IgD-negative memory B cell (primary cell): ENCODE data around the gene RALA. TPM values are rescaled to one million over a fixed set of nuclear protein-coding genes. Genes with fewer than 3 reads are reported as not detected.

ENCODE experiments used
- H3K27ac Mint-ChIP-seq, 3 donors: one replicate each; pipeline ENCODE4 v1.8.0; 2020 to 2022; ENCODE audit warnings: mild to moderate bottlenecking in 3 of 3, mixed read lengths in 3 of 3, moderate library complexity in 1 of 3
- H3K27me3 Mint-ChIP-seq: one replicate; pipeline ENCODE4 v1.8.0; 2021; ENCODE audit warnings: mixed read lengths
- H3K36me3 Mint-ChIP-seq: one replicate; pipeline ENCODE4 v1.8.0; 2020; ENCODE audit warnings: mild to moderate bottlenecking, mixed read lengths
- H3K4me1 Mint-ChIP-seq, 3 donors: one replicate each; pipeline ENCODE4 v1.8.0; 2020 to 2022; ENCODE audit warnings: mixed read lengths in 3 of 3, mild to moderate bottlenecking in 1 of 3
- H3K4me3 Mint-ChIP-seq, 4 donors: one replicate each; pipeline ENCODE4 v1.8.0; 2020 to 2022; ENCODE audit warnings: mild to moderate bottlenecking in 4 of 4, mixed read lengths in 4 of 4, moderate library complexity in 3 of 4
- H3K9me3 Mint-ChIP-seq, 3 donors: one replicate each; pipeline ENCODE4 v1.8.0; 2020 to 2021; ENCODE audit warnings: mixed read lengths in 3 of 3, mild to moderate bottlenecking in 1 of 3
- polyA plus RNA-seq: library from polyadenylated mRNA; unstranded; fragments of 300-500 nt; fragmentation: Illumina TruSeq; gene quantifications from one replicate; pipeline ENCODE4 v1.2.3, GENCODE V29; 2021

The RALA gene
- polyA plus RNA-seq, 1 donor from 2014 or later = 36.0 TPM

GRCh38 chr7:39697483-39697882 is 74.1 kb downstream of the RALA start:
- no peaks in the 10 kb centered on the region for H3K4me1 Mint-ChIP-seq
- H3K27me3 Mint-ChIP-seq = no peaks in the 10 kb centered on the region
- no peak overlapping the region for H3K4me3 Mint-ChIP-seq
- no peak overlapping the region for H3K27ac Mint-ChIP-seq
- peaks cover 0 to 2% (median 0%) of the 10 kb centered on the region in 3 donors for H3K9me3 Mint-ChIP-seq
- peaks cover 5% of the 10 kb centered on the region for H3K36me3 Mint-ChIP-seq

DNA sequence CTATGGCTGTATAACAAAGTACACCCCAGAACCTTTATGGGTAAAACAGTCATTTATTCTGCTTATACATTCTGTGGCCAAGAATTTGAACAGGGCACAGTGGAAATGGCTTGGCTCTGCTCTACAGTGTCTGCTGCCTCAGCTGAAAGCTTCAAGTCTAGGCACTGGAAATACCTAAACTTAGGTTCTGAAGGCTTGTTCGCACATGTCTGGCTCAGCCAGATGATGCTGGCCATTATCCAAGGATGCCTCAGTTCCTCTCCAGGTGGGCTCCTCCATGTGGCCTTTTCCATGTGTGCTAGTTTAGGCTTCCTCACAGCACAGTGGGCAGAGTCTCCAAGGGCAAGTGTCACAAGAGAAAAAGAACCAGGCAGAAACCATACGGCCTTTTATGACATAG is 76.8 kb downstream of the RALA start:
- Mint-ChIP-seq H3K27ac (no peak overlapping the region), H3K36me3 (peaks cover 8% of the 10 kb centered on the region), H3K27me3 (no peaks in the 10 kb centered on the region), H3K4me1 (no peaks in the 10 kb centered on the region), H3K4me3 (no peak overlapping the region), H3K9me3 (no peaks in the 10 kb centered on the region)

- Mint-ChIP-seq H3K9me3 (no peaks in the 10 kb centered on the region), H3K27me3 (no peaks in the 10 kb centered on the region), H3K4me1 (no peaks in the 10 kb centered on the region), H3K4me3 (no peak overlapping the region), H3K36me3 (peaks cover 9% of the 10 kb centered on the region), H3K27ac (no peak overlapping the region)
Measured at GRCh38 chr7:39700932-39701331, 77.6 kb downstream of the RALA start.

DNA sequence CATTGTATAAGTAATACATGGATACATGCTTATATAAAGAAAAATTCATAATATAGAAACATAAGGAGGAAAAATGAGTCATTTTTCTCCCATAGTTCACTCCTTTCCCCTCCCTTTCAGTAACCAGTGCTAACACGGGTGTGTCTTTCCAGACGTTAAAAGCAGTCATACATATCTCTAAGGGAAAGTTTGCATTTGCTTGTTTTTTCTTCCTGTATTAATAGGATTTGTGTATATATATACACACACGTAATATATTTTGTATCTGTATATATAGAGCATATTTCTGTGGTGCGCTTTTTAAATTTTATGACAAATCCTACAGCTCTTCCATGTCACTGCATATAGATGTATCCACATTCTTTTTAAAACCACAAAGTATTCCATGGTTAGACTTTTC is 78.8 kb downstream of the RALA start:
- no peak overlapping the region for H3K4me3 Mint-ChIP-seq
- no peaks in the 10 kb centered on the region for H3K9me3 Mint-ChIP-seq
- H3K4me1 Mint-ChIP-seq = no peaks in the 10 kb centered on the region
- no peak overlapping the region for H3K27ac Mint-ChIP-seq
- no peaks in the 10 kb centered on the region for H3K27me3 Mint-ChIP-seq
- H3K36me3 Mint-ChIP-seq = peaks cover 13% of the 10 kb centered on the region

- Mint-ChIP-seq H3K36me3 (peaks cover 22% of the 10 kb centered on the region), H3K9me3 (no peaks in the 10 kb centered on the region), H3K4me3 (no peak overlapping the region), H3K27me3 (no peaks in the 10 kb centered on the region), H3K27ac (no peak overlapping the region), H3K4me1 (no peaks in the 10 kb centered on the region)
Measured at GRCh38 chr7:39703144-39703543, 79.8 kb downstream of the RALA start.

- H3K27me3 Mint-ChIP-seq = no peaks in the 10 kb centered on the region
- H3K4me1 Mint-ChIP-seq = no peaks in the 10 kb centered on the region
- peaks cover 8 to 13% (median 8%) of the 10 kb centered on the region in 3 donors for H3K9me3 Mint-ChIP-seq
- H3K27ac Mint-ChIP-seq = no peak overlapping the region
- H3K36me3 Mint-ChIP-seq = peaks cover 18% of the 10 kb centered on the region
- H3K4me3 Mint-ChIP-seq = no peak overlapping the region
Measured at GRCh38 chr7:39709029-39709428, 85.7 kb downstream of the RALA start.

DNA sequence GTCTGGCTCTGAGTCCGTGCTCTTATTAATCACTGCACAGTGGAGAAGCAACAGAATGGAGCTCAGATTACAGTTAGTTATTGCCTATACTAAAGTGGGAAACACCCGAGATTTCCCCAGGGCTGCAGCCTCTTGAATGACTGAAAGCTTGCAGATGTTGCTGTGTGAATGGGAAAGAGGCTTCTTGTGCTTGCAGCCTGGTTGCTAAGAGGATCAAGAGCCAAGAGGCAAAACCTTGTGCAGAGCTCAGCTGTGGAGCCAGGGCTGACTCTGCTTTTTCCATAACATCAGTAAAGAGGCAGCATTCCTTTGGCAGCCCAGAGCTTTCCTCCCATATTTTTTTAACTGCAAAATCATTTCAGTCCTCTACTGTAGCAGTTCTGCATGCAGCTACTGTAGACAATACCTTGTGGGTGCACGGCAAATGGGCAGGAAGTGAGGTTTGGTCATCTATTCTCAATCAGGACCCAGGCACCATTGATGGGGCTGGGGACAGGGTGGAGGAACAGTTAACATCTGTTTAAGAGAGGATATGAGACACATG is 86.5 kb downstream of the RALA start:
- H3K4me3 Mint-ChIP-seq = no peak overlapping the region
- H3K36me3 Mint-ChIP-seq = peaks cover 18% of the 10 kb centered on the region
- H3K27me3 Mint-ChIP-seq = no peaks in the 10 kb centered on the region
- H3K9me3 Mint-ChIP-seq = peaks cover 8 to 16% (median 10%) of the 10 kb centered on the region in 3 donors
- peak overlapping the region in 2 of 3 donors; percentile 16 to 33 for H3K27ac Mint-ChIP-seq
- H3K4me1 Mint-ChIP-seq = no peaks in the 10 kb centered on the region

GRCh38 chr7:39712751-39713150 is 89.4 kb downstream of the RALA start:
- Mint-ChIP-seq H3K4me3 (no peak overlapping the region), H3K27ac (no peak overlapping the region), H3K4me1 (no peaks in the 10 kb centered on the region), H3K9me3 (peaks cover 11 to 27% (median 18%) of the 10 kb centered on the region in 3 donors), H3K27me3 (no peaks in the 10 kb centered on the region), H3K36me3 (peaks cover 8% of the 10 kb centered on the region)

DNA sequence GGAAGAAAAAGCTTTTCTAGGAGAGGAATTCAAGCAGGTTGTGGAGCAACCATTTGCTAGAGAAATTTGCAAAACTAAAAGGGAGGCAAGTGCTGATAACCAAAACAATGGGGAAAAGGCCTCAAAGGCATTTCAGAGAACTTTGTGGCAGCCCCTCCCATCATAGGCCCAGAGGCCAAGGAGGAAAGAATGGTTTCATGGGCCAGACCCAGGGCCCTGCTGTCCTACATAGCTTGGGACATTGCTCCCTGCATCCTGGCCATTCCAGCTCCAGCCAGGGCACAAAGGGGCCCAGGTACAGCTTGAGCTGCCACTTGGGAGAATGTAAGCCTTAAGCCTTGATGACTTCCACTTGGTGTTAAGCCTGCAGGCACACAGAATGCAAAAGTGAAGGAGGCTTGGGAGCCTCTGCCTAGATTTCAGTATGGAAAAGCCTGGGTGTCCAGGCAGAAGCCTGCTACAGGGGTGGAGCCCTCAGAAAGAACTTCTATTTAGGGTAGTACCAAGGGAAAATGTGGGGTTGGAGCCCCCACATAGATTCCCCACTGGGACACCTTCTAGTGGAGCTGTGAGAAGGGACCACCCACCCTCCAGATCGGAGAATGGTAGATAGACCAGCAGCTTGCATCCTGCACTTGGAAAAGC is 91.2 kb downstream of the RALA start:
- Mint-ChIP-seq H3K4me3 (no peak overlapping the region), H3K36me3 (peaks cover 2% of the 10 kb centered on the region), H3K9me3 (peaks cover 11 to 27% (median 18%) of the 10 kb centered on the region in 3 donors), H3K27ac (no peak overlapping the region), H3K4me1 (no peaks in the 10 kb centered on the region), H3K27me3 (no peaks in the 10 kb centered on the region)

- peaks cover 1% of the 10 kb centered on the region for H3K36me3 Mint-ChIP-seq
- no peak overlapping the region for H3K4me3 Mint-ChIP-seq
- peaks cover under 1 to 4% (median 2%) of the 10 kb centered on the region in 3 donors for H3K9me3 Mint-ChIP-seq
- H3K27ac Mint-ChIP-seq = no peak overlapping the region
- no peaks in the 10 kb centered on the region for H3K4me1 Mint-ChIP-seq
- peaks cover 6% of the 10 kb centered on the region for H3K27me3 Mint-ChIP-seq
Measured at GRCh38 chr7:39720586-39720985, 97.2 kb downstream of the RALA start.

GRCh38 chr7:39721345-39721744 is 98.0 kb downstream of the RALA start:
- peaks cover 1% of the 10 kb centered on the region for H3K36me3 Mint-ChIP-seq
- no peak overlapping the region for H3K4me3 Mint-ChIP-seq
- peaks cover 6% of the 10 kb centered on the region for H3K27me3 Mint-ChIP-seq
- peaks cover 0 to 3% (median 0%) of the 10 kb centered on the region in 3 donors for H3K4me1 Mint-ChIP-seq
- no peak overlapping the region for H3K27ac Mint-ChIP-seq
- H3K9me3 Mint-ChIP-seq = no peaks in the 10 kb centered on the region

DNA sequence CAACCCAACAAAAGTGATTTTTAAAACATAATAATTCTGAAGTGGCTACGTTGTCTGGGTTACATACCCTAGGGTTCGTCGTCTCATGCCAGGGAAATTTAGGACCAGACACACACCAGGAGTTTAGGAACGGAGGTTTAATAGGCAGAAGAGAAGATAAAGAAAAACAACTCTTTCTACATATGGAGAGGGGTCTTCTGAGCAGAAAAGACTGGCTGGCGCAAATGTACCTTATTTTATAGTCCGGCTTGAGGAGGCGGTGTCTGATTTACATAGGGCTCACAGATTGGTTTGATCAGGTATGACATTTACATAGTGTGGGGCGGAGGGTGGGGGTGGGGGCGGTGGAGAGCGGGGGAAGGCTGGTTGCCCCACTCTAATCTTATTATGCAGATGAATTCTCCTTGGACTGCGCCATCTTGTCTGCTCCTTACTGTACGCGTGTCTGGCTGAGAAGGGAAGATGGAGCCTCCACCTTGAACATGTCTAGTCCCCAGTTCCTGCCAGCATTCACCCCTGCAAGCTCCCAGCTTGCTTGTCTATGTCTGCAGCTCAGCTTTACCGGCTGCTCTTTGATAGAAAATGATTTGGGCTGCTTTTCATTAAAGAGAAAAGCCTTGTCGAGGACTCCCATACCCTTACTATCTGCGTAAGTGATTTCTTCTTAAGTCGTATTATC is 98.7 kb downstream of the RALA start:
- peaks cover 6% of the 10 kb centered on the region for H3K27me3 Mint-ChIP-seq
- H3K4me1 Mint-ChIP-seq = peaks cover 0 to 3% (median 0%) of the 10 kb centered on the region in 3 donors
- no peak overlapping the region for H3K27ac Mint-ChIP-seq
- peaks cover 1% of the 10 kb centered on the region for H3K36me3 Mint-ChIP-seq
- no peak overlapping the region for H3K4me3 Mint-ChIP-seq
- no peaks in the 10 kb centered on the region for H3K9me3 Mint-ChIP-seq

DNA sequence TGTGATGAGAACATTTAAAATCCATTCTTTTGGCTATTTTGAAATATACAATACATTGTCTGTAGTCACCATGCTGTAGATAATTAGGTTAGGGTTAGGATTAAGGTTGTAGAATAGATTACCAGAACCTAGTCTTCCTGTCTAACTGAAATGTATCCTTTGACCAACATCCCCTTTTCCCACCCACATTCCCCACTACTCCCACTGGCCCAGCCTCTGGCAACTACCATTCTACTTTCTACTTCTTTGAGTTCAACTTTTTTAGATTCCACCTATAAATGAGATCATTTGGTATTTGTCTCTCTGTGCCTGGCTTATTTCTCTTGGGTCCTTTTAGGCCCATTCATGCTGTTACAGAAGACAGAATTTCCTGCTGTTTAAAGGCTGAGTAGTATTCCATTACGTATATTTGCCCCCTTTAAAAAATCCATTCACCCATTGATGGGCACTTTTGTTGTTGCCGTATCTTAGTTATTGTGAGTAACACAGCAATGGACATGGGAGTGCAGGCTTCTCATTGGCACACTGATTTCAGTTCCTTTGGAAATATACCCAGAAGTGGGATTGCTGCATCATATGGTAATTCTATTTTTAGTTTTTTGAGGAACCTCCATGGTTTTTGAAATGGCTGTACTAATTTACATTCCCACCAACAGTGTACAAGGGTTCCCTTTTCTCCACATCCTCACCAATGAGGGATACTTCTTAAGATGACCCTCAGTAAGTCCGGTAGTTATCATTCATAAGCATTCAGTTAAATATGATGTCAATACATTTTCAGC is 104.0 kb downstream of the RALA start:
- no peak overlapping the region for H3K4me3 Mint-ChIP-seq
- H3K9me3 Mint-ChIP-seq = no peaks in the 10 kb centered on the region
- peaks cover 0 to 10% (median 4%) of the 10 kb centered on the region in 3 donors for H3K4me1 Mint-ChIP-seq
- no peaks in the 10 kb centered on the region for H3K36me3 Mint-ChIP-seq
- H3K27ac Mint-ChIP-seq = peak overlapping the region in 1 of 3 donors; percentile 8
- H3K27me3 Mint-ChIP-seq = peaks cover 3% of the 10 kb centered on the region

DNA sequence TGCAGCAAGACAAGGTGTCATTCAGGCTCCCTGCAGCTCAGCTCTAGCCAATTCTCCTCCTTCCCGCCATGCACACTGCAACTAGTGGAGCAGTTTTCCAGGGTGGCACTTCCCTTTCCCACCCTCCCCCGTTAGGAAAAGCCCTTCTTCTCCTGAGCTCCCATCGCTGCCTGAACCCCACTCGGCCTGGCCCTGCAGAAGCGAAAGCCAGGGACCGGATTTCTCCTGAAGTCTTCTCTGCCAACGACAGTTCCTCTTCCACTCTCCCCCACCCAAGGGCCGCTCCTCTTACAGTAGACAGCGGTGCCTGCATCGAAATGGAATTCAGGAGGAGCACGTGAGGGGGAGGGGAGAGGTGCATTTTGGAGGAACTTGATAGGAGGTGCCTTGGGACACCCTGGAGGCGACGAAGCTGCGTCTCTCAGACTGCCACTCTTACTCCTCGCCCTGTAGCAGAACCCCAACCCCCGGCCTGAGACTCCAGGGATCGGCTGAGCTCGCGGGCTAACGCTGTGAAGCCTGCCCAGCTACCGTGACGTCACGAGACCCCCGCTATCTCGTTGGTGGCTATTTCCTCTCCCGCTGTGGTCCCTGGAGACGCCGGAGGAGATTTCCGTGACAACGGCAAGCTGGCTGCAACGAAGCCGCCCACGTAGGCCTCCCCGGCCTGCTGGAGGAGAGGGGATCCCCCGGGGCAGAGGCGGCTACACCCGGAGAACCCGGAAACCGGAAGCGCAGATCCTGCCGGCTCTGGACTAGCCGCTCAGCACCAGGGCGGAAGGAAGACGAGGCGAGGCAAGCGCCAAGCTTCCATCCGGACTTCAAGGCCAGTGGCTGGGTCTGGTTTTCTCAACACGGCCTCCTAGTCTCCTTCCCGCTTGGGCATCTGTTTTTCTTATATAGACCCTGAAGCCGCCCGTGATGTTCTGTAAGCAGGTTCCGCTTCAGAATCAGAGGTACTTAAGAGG is 109.7 kb downstream of the RALA start:
- peak overlapping the region; percentile 87 to 97 (median 95) for H3K4me3 Mint-ChIP-seq
- no peaks in the 10 kb centered on the region for H3K9me3 Mint-ChIP-seq
- no peaks in the 10 kb centered on the region for H3K36me3 Mint-ChIP-seq
- H3K27me3 Mint-ChIP-seq = no peaks in the 10 kb centered on the region
- peak overlapping the region; percentile 96 to 98 (median 96) for H3K27ac Mint-ChIP-seq
- peaks cover 35 to 36% (median 36%) of the 10 kb centered on the region in 3 donors for H3K4me1 Mint-ChIP-seq
